HG03064 (cell line): Measurements from ENCODE around the gene MUC20.

Experiments used
- ATAC-seq: cut with Tn5 transposase; IDR thresholded peaks from one replicate; pipeline ENCODE4 v1.9.1; 2021; ENCODE audit warnings: low read depth; ENCODE audit not compliant: unreplicated experiment

MUC20 gene

DNA sequence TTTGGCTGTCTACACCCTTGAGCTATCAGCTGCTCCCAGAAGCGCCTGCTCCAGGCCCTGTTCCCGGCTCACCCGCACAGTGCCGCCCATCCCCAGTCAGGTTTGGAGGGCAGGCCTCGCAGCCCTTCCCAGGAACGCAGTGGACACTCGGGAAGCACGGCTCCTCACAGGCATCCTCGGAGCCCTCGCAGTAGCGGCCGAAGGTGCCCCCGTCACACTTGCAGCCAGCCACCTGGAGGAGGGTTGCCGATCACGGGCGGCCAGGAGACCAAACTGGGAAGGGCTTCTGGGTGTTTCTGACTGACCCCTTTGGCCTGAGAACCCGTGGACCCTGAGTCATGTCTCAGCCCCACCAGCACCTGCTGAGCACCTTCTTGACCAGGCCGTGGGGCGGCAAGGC is 33.4 kb downstream of the MUC20 start:
- no peak for ATAC-seq

DNA sequence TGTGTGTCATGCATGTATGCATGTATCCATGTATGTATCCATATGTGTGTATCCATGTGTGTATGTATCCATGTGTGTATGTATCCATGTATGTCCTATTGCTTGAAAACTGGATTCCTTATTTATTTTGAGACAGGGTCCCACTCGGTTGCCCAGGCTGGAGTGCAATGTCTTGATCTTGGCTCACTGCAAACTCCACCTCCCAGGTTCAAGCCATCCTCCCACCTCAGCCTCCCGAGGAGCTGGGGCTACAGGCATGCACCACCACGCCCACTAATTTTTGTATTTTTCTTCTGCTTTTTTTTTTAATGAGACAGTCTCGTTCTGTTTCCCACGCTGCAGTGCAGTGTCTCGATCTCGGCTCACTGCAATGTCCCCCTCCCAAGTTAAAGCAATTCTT is 34.1 kb downstream of the MUC20 start:
- no peak for ATAC-seq

- ATAC-seq = no peak
These were observed 34.6 kb downstream of the MUC20 start for GRCh38 chr3:195755391-195755790.

DNA sequence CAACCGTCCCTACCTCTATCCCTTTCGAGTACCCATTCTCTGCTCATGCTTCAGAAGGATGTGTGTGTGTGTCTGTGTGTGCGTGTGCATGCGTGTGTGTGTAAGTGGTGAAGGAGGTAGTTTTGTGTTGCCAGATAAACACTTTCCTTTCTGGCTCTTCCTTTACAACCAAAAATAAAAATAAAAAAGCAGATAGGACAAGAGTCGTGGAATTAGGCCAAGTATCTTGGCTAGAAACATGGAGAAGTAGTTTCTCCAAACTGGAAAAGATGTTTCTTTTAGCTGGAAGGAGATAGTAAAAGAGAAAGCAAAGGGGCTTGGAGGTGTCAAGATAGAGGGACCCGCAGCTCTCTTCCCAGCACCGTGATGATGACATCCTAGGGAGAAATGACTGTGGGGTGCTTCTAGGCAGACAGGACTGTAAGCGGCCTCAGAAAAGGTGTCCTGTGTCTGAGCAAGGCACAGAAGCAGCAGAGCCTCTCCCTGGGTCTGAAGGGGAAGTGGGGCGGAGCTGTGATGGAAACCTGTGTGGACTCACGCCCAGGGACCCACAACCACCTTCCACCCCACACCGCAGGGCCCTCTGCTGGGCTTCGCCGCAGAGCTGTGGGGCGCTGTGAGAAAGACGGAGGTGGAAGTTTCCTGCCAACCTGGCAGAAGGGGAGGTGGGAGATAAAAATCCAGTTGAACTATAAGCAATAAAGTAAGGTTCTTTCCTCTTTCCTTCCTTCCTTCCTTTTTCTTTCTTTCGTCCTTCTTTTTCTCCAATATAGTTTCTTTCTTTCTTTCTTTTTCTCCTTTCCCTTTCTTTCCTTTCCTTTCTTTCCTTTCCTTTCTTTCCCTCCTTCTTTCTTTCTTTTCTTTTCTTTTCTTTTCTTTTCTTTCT is 35.3 kb downstream of the MUC20 start:
- ATAC-seq = no peak

DNA sequence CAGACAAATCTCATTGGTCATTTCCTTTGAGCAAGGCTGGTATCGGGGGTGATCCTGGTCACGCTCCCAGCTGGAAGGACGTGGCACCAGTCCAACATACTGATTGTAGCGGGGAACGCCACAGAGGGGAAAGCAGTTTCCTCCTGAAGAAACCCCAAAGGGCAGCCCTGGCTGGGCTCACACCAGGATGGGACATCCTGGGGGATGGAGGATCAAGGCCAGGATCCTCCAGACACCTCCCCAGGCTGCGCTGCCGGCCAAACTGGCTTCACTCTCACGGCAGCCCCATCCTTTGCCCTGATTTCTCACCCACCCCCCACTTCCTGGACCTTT is 36.6 kb downstream of the MUC20 start:
- no peak for ATAC-seq

DNA sequence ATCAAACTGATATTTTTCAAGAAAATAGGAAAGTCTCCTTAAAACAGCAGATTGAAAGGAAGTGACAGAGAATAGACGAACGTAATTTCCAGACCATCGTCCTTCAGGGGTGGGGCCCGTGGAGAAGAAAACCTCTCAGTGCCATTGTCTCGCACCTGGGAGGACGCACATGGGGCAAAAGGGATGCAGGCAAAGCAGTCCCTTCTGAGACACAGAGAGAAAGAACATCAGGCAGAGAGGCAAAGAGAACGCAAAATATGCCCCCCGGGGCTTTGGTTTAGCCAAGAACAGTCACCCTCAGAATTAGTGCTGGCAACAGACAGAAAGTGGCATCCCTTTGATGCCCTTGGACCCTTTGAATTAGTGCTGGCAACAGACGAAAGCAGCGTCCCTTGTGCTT is 37.0 kb downstream of the MUC20 start:
- ATAC-seq = no peak

GRCh38 chr3:195758721-195759353 is 38.1 kb downstream of the MUC20 start:
- ATAC-seq = no peak

GRCh38 chr3:195760345-195761122 is 39.8 kb downstream of the MUC20 start:
- ATAC-seq = no peak

DNA sequence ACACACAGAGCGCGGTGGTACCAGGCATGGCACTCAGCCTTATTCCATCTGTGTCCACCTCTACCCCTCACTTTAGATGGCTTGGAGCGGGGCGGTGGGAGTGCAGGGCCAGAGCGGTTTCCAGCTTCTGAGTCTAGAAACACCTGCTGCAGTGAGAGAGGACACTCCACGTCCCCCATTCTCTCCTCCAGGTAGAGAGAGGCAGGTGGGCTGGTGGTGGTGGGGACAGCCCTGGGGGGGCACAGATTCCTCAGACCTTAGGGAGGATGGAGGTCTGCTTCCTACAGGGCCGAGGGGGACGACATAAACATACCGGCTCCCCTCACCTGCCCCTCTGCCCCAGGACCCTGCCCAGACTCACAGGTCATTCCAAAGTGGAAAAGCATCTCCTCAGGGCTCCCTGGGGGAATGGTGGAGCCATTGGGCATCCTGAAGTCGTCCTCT is 40.4 kb downstream of the MUC20 start:
- ATAC-seq = no peak

GRCh38 chr3:195761567-195762248 is 40.9 kb downstream of the MUC20 start:
- ATAC-seq = no peak

- ATAC-seq = no peak
These were observed 41.4 kb downstream of the MUC20 start for GRCh38 chr3:195762249-195762585.

- ATAC-seq = no peak
These were observed 41.8 kb downstream of the MUC20 start for GRCh38 chr3:195762611-195763010.

- no peak for ATAC-seq
These were observed 42.5 kb downstream of the MUC20 start for GRCh38 chr3:195763076-195763830.

- no peak for ATAC-seq
These were observed 43.4 kb downstream of the MUC20 start for GRCh38 chr3:195763843-195764825.

DNA sequence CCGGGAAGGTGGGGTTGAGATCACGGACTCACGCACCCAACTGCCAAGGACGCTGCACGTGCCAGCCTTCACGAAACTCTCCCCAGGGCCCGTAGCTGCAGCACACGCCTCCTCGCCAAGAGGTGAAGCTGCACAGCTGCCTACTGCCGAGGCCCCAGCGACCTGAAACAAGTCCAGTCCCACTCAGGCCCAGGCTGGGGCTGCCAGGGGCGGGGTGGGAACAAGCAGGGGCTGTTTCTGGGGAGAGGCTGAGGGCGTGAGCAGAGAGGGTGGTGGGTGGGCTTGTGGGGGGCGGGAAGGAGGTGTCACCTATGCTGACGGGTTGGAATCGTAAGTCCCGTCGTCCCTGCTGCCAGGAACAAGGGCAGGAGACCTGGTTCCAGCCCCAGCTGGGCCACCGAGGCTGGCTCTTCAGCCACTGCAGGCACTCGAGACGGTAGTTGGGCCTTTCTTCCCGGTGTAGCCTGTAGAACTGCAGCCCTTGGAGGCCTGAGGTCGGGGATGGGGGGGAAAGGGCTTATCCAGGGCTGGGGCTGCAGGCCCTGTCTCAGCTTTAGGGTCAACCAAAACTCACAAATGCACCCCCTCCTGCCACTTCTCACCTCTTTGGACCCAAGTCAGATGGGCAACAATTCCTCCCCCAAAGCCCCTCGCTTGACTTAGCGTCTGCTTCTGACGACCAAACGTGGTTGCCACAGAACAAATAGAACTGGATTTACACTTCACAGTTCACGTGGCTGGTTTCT is 44.4 kb downstream of the MUC20 start:
- ATAC-seq = no peak

GRCh38 chr3:195766671-195767070 is 45.9 kb downstream of the MUC20 start:
- ATAC-seq = no peak

DNA sequence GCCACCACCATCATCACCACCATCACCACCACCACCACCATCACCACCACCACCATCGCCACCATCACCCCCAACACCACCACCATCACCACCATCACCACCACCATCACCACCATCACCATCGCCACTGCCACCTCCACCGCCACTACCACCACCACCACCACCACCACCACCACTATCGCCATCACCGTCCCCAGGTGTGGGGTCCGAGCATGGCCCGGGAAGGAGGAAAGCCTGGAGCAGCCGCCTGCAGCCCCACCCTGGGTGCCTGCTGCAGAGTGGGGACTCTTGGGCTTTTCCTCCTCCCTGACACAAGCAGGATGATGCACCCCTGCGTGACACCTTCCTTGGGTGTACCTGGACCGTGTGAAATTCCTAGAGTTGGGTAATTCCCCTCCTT is 47.0 kb downstream of the MUC20 start:
- ATAC-seq = no peak

GRCh38 chr3:195768414-195768813 is 47.6 kb downstream of the MUC20 start:
- ATAC-seq = no peak
